Activated naive CD8-positive, alpha-beta T cell (primary cell): ENCODE measurements around the gene RCC1.
"Not testable (repeated sequence)": the region's sequence is repeated elsewhere in the genome, so short reads cannot be mapped to it uniquely, and the experiment has no call there.

ENCODE experiments used
- H3K27ac Mint-ChIP-seq: one replicate; pipeline ENCODE4 v1.8.0; 2021; ENCODE audit warnings: mixed read lengths
- H3K27me3 Mint-ChIP-seq: one replicate; pipeline ENCODE4 v1.8.0; 2021; ENCODE audit warnings: mixed read lengths
- H3K36me3 Mint-ChIP-seq: one replicate; pipeline ENCODE4 v1.8.0; 2021; ENCODE audit warnings: mixed read lengths
- H3K4me1 Mint-ChIP-seq: one replicate; pipeline ENCODE4 v1.8.0; 2021; ENCODE audit warnings: low read depth, mixed read lengths
- H3K4me3 Mint-ChIP-seq: one replicate; pipeline ENCODE4 v1.8.0; 2021; ENCODE audit warnings: mild to moderate bottlenecking, mixed read lengths
- H3K9me3 Mint-ChIP-seq: one replicate; pipeline ENCODE4 v1.8.0; 2021; ENCODE audit warnings: low read depth, mixed read lengths

Gene RCC1

GRCh38 chr1:28548318-28548717 lies 42.5 kb downstream of the RCC1 start:
- Mint-ChIP-seq H3K9me3 (no peaks in the 10 kb centered on the region), H3K4me1 (peaks cover 10% of the 10 kb centered on the region), H3K27me3 (no peaks in the 10 kb centered on the region), H3K36me3 (no peaks in the 10 kb centered on the region), H3K4me3 (no peak overlapping the region), H3K27ac (no peak overlapping the region)

GRCh38 chr1:28551381-28551780 lies 45.5 kb downstream of the RCC1 start:
- Mint-ChIP-seq H3K4me1 (peaks cover 25% of the 10 kb centered on the region), H3K27ac (no peak overlapping the region), H3K9me3 (no peaks in the 10 kb centered on the region), H3K4me3 (no peak overlapping the region), H3K36me3 (peaks cover 4% of the 10 kb centered on the region), H3K27me3 (no peaks in the 10 kb centered on the region)

DNA sequence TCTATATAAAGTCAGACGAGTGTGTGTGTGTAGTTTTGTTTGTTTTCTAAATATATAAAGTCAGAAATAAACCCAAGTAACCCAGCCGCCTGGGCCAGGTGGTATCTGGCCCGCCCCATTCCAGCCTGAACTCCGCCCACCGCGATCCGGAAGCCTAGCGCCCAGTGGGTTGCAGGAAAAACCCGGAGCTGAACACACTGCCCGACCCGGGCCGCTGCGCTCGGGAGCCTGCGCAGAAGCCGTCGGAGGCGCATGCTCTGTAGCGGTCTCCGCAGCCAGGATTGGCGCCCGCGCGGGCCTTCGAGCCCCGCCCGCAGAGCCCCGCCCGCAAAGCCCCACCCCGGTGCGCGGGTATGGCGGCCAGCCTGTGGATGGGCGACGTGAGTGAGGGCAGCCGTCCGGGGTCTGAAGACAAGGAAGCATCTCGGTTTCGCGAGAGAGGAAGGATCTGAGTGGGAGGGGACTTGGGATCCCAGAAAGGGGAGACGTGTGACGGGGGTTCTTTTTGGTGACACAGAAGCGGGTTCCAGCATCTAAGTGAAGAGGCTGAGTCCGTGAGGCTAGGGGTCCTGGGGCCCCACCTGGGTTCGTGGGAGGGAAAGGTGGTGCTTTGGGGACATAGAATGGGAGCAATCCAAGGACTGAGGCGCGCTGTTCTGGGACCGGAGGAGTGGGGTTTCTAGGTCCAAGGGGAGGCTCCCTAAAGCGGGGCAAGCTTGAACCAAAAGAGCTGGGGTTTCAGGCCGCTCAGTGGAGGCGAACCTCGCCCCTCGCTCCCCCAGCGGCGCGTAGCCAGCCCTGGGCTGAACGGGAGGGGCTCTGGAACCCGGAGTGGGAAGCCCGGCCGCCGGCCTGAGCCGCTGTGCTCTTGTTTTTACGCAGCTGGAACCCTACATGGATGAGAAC lies 47.2 kb downstream of the RCC1 start, which contains the start of gene TRNAU1AP:
TRNAU1AP (plus strand) TSS at position 328 of the 906 bp plus-strand sequence; CDS start at position 354, 26 bp downstream.
- Mint-ChIP-seq H3K9me3 (no peaks in the 10 kb centered on the region), H3K4me3 (peak within 1 kb of the TSS; percentile 99), H3K4me1 (peaks cover 26% of the 10 kb centered on the region), H3K27ac (peak within 1 kb of the TSS; percentile 97), H3K36me3 (peaks cover 4% of the 10 kb centered on the region), H3K27me3 (no peaks in the 10 kb centered on the region)

DNA sequence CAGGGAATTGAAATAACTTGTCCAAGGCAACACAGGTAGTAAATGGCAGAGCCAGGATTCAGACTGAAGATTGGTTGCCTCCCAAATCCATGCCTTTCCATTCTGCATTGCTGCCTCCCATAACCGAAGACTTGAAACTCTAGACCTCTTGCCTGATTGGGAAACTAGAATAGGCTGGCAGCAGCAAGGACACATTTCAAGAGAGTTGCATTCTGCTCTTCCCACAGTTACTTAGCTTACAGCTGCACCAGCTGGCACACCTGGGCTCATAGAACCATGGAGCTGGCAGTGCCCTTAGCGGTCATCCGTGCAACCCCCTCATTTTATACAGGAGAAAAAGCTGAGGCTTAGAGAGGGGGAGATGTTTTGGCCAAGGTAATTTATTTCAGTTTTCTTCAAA lies 55.0 kb downstream of the RCC1 start:
- Mint-ChIP-seq H3K27me3 (no peaks in the 10 kb centered on the region), H3K27ac (no peak overlapping the region), H3K4me3 (no peak overlapping the region), H3K9me3 (no peaks in the 10 kb centered on the region), H3K4me1 (peaks cover 1% of the 10 kb centered on the region), H3K36me3 (peaks cover 4% of the 10 kb centered on the region)

- Mint-ChIP-seq H3K36me3 (peaks cover 6% of the 10 kb centered on the region), H3K4me3 (no peak overlapping the region), H3K27ac (no peak overlapping the region), H3K9me3 (no peaks in the 10 kb centered on the region), H3K27me3 (no peaks in the 10 kb centered on the region), H3K4me1 (no peaks in the 10 kb centered on the region)
Measured at GRCh38 chr1:28564310-28564709, 58.5 kb downstream of the RCC1 start.

DNA sequence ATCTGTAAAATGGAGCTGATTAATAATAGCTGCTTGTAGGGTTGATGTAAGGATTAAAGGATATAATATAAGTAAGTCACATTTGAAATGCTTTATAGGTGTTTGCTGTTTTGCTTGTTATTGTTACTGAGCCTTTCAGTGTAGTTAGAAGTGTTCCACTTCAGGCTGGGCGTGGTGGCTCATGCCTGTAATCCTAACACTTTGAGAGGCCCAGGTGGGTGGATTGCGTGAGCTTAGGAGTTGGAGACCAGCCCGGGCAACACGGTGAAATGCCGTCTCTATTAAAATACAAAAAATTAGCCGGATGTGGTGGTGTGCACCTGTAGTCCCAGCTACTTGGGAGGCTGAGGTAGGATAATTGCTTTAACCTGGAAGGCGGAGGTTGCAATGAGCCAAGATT lies 59.2 kb downstream of the RCC1 start:
- Mint-ChIP-seq H3K9me3 (no peaks in the 10 kb centered on the region), H3K27ac (no peak overlapping the region), H3K4me3 (no peak overlapping the region), H3K27me3 (no peaks in the 10 kb centered on the region), H3K36me3 (peaks cover 6% of the 10 kb centered on the region), H3K4me1 (no peaks in the 10 kb centered on the region)

- Mint-ChIP-seq H3K4me1 (no peaks in the 10 kb centered on the region), H3K36me3 (peaks cover 6% of the 10 kb centered on the region), H3K27me3 (no peaks in the 10 kb centered on the region), H3K27ac (no peak overlapping the region), H3K4me3 (no peak overlapping the region), H3K9me3 (no peaks in the 10 kb centered on the region)
Measured at GRCh38 chr1:28565726-28566125, 59.9 kb downstream of the RCC1 start.

GRCh38 chr1:28566931-28567330 lies 61.1 kb downstream of the RCC1 start:
- H3K27ac Mint-ChIP-seq: no peak overlapping the region
- no peaks in the 10 kb centered on the region for H3K4me1 Mint-ChIP-seq
- H3K36me3 Mint-ChIP-seq: peaks cover 6% of the 10 kb centered on the region
- no peak overlapping the region for H3K4me3 Mint-ChIP-seq
- no peaks in the 10 kb centered on the region for H3K27me3 Mint-ChIP-seq
- H3K9me3 Mint-ChIP-seq: no peaks in the 10 kb centered on the region

GRCh38 chr1:28571911-28572310 lies 66.1 kb downstream of the RCC1 start:
- Mint-ChIP-seq H3K27ac (no peak overlapping the region), H3K4me1 (no peaks in the 10 kb centered on the region), H3K36me3 (peaks cover 2% of the 10 kb centered on the region), H3K27me3 (no peaks in the 10 kb centered on the region), H3K9me3 (no peaks in the 10 kb centered on the region), H3K4me3 (no peak overlapping the region)

DNA sequence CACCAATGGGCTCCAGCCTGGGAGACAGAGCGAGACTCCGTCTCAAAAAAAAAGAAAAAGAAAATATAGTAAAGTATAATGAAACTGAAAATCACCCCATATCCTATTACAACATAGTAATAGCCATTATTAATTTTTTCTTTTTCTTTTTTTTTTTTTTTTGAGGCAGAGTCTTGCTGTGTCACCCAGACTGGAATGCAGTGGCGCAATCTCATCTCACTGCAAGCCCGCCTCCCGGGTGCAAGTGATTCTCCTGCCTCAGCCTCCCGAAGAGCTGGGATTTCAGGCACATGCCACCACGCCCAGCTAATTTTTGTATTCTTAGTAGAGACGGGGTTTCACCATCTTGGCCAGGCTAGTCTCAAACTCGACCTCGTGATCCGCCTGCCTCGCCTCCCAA lies 67.0 kb downstream of the RCC1 start:
- not testable (repeated sequence) for H3K36me3 Mint-ChIP-seq, H3K9me3 Mint-ChIP-seq, H3K27ac Mint-ChIP-seq, H3K4me3 Mint-ChIP-seq, H3K4me1 Mint-ChIP-seq, H3K27me3 Mint-ChIP-seq

DNA sequence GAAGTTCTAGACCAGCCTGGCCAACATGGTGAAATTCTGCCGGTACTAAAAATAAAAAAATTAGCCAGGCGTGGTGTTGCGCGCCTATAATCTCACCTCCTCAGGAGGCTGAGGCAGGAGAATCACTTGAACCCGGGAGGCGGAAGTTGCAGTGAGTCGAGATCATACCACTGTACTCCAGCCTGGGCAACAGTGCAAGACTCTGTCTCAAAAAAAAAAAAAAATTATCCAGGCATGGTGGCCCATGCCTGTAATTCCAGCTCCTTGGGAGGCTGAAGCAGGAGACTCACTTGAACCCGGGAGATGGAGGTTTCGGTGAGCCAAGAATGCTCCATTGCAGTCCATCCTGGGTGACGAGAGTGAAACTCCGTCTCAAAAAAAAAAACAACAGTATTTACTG lies 67.7 kb downstream of the RCC1 start:
- Mint-ChIP-seq H3K27me3 (no peaks in the 10 kb centered on the region), H3K27ac (no peak overlapping the region), H3K4me1 (peaks cover 9% of the 10 kb centered on the region), H3K36me3 (peaks cover 6% of the 10 kb centered on the region), H3K9me3 (no peaks in the 10 kb centered on the region), H3K4me3 (no peak overlapping the region)

- Mint-ChIP-seq H3K36me3 (peaks cover 24% of the 10 kb centered on the region), H3K27ac (peak overlapping the region; percentile 97), H3K9me3 (no peaks in the 10 kb centered on the region), H3K4me1 (peaks cover 26% of the 10 kb centered on the region), H3K4me3 (peak overlapping the region; percentile 99), H3K27me3 (no peaks in the 10 kb centered on the region)
Measured at GRCh38 chr1:28577052-28577678, 71.3 kb downstream of the RCC1 start.

DNA sequence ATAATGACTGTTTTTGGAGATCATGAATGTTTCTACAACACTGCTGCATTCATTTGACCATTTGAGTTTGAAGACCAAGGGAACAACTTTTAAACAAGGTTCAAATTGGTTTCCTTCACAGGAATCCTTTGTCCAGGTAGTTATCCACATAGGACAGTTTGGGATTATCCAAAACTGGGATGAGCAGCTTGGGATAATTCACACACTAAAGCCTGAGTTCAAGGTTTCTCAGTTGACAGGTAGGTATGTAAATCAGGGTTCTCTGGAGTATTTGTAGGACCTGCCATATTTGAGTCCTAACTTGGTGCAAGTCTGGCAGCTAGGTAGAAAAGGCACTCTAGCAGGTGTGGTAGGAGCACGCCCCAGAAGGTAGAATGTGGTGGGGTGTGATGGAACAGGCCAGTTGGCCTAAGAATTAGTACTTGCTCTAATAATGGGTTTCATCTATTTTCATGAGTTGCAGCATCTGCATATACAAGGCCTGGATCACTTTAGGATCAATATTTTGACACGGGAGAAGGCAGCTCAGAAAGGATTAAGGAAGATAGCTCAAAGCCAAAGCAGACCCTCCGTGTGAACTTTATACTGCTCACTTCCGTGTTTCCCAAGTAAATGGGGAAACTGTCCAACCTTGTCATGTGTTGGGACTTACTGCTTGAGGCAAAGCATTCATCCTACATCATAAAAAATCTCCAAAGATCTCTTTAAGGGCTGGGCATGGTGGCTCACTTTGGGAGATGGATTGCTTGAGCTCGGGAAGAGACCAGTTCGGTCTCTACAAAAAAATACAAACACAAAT lies 72.1 kb downstream of the RCC1 start:
- Mint-ChIP-seq H3K27ac (peak overlapping the region; percentile 97), H3K27me3 (no peaks in the 10 kb centered on the region), H3K9me3 (no peaks in the 10 kb centered on the region), H3K36me3 (peaks cover 24% of the 10 kb centered on the region), H3K4me3 (peak overlapping the region; percentile 99), H3K4me1 (peaks cover 32% of the 10 kb centered on the region)

DNA sequence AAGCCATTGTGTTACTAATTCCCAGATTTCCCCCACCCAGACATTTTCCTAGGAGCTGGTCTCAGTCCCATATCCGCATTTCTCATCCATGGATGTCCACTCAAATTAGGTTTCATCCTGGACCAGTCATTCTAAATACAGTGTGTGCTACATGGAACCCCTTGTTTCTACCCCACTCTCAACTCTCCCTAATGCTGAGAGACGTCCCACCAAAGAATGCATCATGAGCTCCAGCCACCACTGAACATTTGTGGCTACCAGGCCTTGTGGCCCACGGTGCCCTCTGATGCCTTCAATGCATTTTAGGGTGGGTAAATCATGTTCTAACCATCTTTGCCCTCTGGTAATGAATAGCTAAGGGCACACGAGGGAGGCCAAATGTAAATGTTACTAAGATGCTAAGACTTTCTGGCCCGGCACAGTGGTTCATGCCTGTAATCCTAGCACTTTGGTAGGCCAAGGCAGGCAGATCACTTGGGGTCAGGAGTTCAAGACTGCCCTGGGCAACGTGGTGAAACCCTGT lies 72.9 kb downstream of the RCC1 start:
- H3K9me3 Mint-ChIP-seq: no peaks in the 10 kb centered on the region
- H3K4me3 Mint-ChIP-seq: peak overlapping the region; percentile 99
- peaks cover 34% of the 10 kb centered on the region for H3K4me1 Mint-ChIP-seq
- no peaks in the 10 kb centered on the region for H3K27me3 Mint-ChIP-seq
- peak overlapping the region; percentile 97 for H3K27ac Mint-ChIP-seq
- peaks cover 24% of the 10 kb centered on the region for H3K36me3 Mint-ChIP-seq

DNA sequence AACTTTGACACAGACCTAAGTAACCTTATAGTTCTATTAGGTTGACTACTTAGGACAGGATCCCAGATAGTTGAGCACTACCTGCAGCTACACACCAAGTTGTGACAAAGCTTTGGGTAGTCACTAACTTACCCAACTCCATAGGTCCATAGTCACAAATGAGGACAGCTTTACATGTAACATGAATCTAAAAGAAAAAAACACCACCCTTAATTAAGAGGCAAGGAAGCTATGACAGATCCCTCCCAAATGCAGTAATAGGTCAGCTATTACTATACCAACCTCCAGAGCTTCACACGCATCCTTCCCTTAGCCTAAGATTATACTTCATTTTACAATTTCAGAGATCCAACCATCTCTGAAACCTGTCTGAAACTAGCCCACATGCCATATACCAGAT lies 73.6 kb downstream of the RCC1 start:
- Mint-ChIP-seq H3K27me3 (no peaks in the 10 kb centered on the region), H3K27ac (peak overlapping the region; percentile 97), H3K4me3 (peak overlapping the region; percentile 99), H3K9me3 (no peaks in the 10 kb centered on the region), H3K36me3 (peaks cover 24% of the 10 kb centered on the region), H3K4me1 (peaks cover 34% of the 10 kb centered on the region)
